Adipocyte (in vitro differentiated cells): ENCODE data around the gene CSMD2.

ENCODE experiments used
- DNase-seq: peaks from one replicate; pipeline ENCODE4 v3.0.0-alpha.2; 2015; ENCODE audit warnings: low read depth
- H3K27me3 ChIP-seq: replicated peaks from 2 replicates; pipeline ENCODE4 v1.7.0; 2013; ENCODE audit warnings: mild to moderate bottlenecking, low read length, moderate library complexity; ENCODE audit not compliant: control insufficient read depth, insufficient read depth
- H3K36me3 ChIP-seq: 2 replicates; pipeline ENCODE4 v1.7.0; 2013; ENCODE audit warnings: low read length, mild to moderate bottlenecking, moderate library complexity; ENCODE audit not compliant: control insufficient read depth, insufficient read depth, severe bottlenecking
- H3K4me1 ChIP-seq: 2 replicates; pipeline ENCODE4 v1.7.0; 2013; ENCODE audit warnings: mild to moderate bottlenecking, low read length, moderate library complexity; ENCODE audit not compliant: control insufficient read depth, insufficient read depth
- H3K4me3 ChIP-seq: 2 replicates; pipeline ENCODE4 v1.7.0; 2013; ENCODE audit warnings: mild to moderate bottlenecking, low read length, moderate library complexity
- H3K9ac ChIP-seq: 2 replicates; pipeline ENCODE4 v1.7.0; 2013; ENCODE audit warnings: mild to moderate bottlenecking, low read length, moderate library complexity
- H3K9me3 ChIP-seq: 2 replicates; pipeline ENCODE4 v1.7.0; 2013; ENCODE audit warnings: mild to moderate bottlenecking, low read length, moderate library complexity; ENCODE audit not compliant: control insufficient read depth

The CSMD2 gene

DNA sequence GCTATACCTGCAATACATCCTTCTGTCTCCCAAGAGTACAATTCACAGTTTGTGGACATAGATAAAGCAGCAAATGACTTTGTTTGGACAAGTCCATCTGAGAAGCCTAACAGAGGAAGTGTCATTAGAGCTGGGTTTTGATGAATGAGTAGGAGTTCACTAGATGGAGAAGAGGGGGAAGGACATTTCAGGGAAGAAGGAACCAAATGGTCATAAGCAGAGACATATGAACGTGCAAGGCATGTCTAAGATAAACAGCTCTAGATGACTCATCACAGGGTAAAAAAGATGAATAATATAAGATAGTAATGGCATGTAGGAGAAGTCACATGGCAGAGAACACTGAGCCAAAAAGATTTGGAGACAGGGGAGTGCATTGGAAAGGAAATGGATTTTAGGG is 246.7 kb downstream of the CSMD2 start:
- Histone ChIP-seq H3K9me3 (no peaks in the 10 kb centered on the region), H3K4me3 (no peak overlapping the region), H3K4me1 (peaks cover 5% of the 10 kb centered on the region), H3K27me3 (no peaks in the 10 kb centered on the region), H3K9ac (no peak overlapping the region), H3K36me3 (no peaks in the 10 kb centered on the region)
- DNase-seq, result peak; percentile 48

DNA sequence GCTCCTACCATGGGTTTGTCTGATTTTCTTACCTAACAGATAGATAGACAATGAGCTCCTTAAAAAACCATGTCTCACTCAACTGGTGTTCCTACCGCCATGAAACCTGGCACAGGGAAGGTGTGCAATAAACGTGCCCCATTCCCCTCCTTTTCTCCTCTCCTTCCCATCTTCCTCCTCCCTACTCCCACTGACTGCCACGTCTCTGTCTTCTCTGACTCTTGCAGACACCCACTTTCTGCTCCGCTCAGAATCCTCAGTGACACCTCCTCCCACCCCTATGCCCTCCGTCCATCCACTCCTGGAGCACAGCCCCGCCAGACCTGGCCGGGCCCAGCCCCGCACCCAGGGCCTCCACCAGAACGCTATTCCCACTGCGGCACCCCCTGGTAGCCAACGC is 248.2 kb downstream of the CSMD2 start:
- Histone ChIP-seq H3K4me3 (no peak overlapping the region), H3K27me3 (no peaks in the 10 kb centered on the region), H3K36me3 (no peaks in the 10 kb centered on the region), H3K9me3 (no peaks in the 10 kb centered on the region), H3K9ac (no peak overlapping the region), H3K4me1 (peaks cover 5% of the 10 kb centered on the region)
- DNase-seq, result no peak

DNA sequence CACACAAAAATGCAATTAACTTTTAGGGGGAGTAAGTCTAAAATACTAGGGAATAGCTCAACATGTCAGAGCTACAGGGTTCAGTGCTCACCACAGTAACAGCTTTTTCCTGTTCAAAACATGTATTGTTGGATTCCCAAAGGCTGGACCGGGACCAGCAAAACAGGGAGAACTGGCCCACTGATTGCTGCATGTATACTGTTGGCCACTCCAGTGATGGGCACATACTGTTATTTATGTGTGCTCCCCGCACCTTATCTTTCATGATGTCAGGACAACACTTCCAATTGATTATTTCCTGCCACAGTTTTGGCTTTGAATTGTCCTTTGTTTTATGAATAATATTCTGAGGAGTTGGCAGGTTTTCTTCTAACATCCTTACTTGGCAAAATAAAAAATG is 250.5 kb downstream of the CSMD2 start:
- H3K27me3 ChIP-seq, result no peaks in the 10 kb centered on the region
- H3K9me3 ChIP-seq, result no peaks in the 10 kb centered on the region
- H3K4me3 ChIP-seq, result no peak overlapping the region
- H3K9ac ChIP-seq, result no peak overlapping the region
- no peaks in the 10 kb centered on the region for H3K36me3 ChIP-seq
- H3K4me1 ChIP-seq, result peaks cover 5% of the 10 kb centered on the region
- no peak for DNase-seq

DNA sequence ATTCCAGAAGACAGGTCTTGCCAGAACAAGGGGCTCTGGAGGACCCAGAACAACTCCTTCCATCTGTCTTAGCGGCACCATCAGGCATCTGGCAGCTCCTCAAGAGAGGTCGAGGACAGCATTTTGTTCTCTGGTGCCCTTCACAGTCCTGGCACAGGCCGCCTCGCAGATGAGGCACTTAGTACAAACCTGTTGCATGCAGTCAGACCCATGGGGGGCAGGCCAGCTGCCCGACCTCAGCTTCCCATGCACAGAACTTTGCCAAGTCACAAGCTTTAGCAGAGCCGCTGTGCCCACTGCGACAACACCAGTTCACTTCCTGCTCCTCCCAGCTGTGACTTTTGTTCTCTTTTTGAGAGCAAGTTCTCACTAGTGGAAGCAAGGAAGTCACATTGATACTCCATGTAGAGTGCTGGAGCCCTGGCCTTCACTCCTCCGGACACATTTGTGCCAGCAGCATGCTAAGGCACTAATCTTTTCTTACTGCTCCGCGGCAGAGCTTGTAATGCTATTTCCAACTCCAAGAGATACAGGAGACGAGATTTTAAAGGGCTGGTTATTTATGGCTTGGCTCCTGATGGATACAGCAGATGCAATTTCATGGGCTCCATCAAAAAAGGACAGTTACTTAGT is 256.6 kb downstream of the CSMD2 start:
- Histone ChIP-seq H3K4me1 (peaks cover 12% of the 10 kb centered on the region), H3K9ac (no peak overlapping the region), H3K27me3 (no peaks in the 10 kb centered on the region), H3K9me3 (no peaks in the 10 kb centered on the region), H3K36me3 (no peaks in the 10 kb centered on the region), H3K4me3 (no peak overlapping the region)
- DNase-seq, result no peak

DNA sequence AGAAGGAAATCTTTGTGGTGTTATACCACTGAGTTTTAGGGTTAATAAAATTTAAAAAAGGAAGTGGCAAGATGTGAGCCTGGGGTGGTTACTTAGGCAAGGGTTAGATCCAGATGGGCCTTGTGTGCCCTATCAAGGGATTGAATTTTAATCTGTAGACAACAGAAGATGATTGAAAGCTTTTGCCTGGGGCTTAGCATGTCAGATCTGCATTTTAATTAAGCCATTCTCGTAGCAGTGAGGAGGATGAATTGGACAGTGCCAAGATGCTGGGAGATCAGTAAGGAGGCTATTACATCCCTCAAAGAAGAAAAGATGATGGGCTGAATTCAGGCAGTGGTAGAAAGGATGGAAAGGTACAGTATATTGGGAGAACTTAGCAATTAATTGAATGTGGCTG is 258.9 kb downstream of the CSMD2 start:
- Histone ChIP-seq H3K4me3 (no peak overlapping the region), H3K27me3 (no peaks in the 10 kb centered on the region), H3K9me3 (no peaks in the 10 kb centered on the region), H3K9ac (no peak overlapping the region), H3K4me1 (peaks cover 32% of the 10 kb centered on the region), H3K36me3 (no peaks in the 10 kb centered on the region)
- no peak for DNase-seq

DNA sequence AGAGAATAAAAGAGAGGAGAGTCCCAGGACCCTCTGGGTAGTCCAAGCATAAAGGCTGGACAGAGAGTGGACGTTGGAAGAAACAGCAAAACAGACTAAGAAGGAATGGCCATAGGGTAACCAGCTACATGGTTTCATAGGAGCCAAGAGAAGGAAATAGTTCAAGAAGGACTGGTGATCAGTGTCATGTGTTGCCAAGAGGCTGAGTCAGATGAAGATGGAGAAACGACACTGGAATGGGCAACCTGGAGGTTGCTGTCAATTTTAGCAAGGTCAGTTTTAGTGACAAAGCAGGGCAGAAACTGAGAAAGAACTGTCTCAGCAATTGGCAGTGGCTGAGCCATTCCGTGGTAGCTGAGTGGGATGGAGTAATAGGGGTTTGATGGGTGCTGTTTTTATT is 259.8 kb downstream of the CSMD2 start:
- H3K9me3 ChIP-seq, result no peaks in the 10 kb centered on the region
- H3K9ac ChIP-seq, result no peak overlapping the region
- no peaks in the 10 kb centered on the region for H3K36me3 ChIP-seq
- no peak for DNase-seq
- peaks cover 32% of the 10 kb centered on the region for H3K4me1 ChIP-seq
- no peaks in the 10 kb centered on the region for H3K27me3 ChIP-seq
- no peak overlapping the region for H3K4me3 ChIP-seq

DNA sequence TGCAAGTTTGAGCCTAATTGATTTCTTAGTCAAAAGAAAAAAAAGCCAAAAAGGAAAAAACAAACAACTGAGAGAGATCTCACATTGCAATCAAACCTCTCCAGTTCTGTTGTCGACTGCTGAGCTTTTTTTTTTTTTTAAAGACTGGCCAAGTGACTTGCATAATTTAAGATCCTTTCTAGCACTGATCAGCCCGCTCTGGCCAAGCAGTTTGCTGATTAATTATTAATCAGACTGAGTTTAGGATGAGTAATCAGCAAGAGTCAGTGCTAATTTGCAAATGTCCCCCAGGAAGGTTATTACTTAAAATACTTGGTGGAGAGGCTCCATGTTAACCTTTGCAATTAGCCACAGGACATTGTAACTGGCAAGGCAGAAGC is 261.8 kb downstream of the CSMD2 start:
- DNase-seq, result peak; percentile 14
- Histone ChIP-seq H3K9me3 (no peaks in the 10 kb centered on the region), H3K36me3 (no peaks in the 10 kb centered on the region), H3K4me1 (peaks cover 32% of the 10 kb centered on the region), H3K9ac (peak overlapping the region; percentile 49), H3K4me3 (peak overlapping the region; percentile 48), H3K27me3 (no peaks in the 10 kb centered on the region)

DNA sequence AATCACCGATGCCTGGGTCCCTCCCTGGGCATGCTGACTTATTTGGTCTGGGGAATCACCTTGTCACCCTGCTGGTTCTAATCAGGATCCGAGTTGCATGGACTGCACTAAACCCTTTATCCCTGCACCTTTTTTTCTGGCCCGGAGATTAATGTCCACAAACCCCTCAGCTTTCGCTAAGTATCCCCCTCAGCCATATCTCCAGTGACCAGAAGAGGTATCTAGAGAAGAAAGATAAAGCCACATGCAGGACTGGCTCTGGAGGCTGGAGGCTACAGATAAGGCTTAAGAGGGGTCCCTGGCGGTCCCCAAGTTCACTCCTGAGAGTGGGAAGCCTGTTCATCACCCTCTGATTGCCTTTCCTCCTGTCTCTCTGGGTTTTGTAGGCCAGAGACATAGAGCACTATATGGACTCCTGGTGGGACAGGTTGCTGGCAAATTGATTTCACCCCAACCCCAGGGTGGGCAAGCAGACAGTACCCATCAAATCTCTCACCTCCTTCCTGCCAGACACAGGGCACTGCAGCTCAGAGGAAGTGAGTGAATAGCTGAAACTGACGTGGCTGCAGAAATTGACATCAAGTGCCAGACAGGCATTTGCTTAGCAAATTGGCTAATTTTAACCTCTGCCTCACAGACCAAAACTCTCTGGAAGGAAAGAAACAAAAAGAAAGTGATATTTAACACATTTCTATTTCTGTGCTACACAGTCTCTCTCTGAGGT is 262.4 kb downstream of the CSMD2 start:
- H3K36me3 ChIP-seq, result no peaks in the 10 kb centered on the region
- H3K4me1 ChIP-seq, result peaks cover 36% of the 10 kb centered on the region
- peak overlapping the region; percentile 49 for H3K9ac ChIP-seq
- peak overlapping the region; percentile 48 for H3K4me3 ChIP-seq
- H3K9me3 ChIP-seq, result no peaks in the 10 kb centered on the region
- no peaks in the 10 kb centered on the region for H3K27me3 ChIP-seq
- no peak for DNase-seq

DNA sequence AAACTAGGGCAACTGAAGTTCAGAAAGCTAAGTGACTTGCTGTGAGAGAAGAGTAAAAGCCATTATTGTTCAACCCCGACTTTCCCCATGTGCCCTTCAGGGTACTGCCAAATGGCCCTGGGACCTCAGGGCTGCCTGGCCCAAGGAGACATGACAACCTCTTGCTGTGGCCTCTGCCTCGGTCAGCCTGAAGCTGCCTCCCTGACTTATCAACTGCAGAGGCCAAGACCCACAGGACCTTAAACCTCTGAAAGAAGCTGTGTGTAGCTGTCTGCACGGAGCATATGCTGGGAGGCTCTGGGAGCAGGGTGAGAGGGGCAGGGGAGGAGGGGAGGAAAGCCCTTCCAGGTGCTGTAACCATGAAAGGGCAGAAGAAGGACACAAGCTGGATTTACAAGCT is 265.3 kb downstream of the CSMD2 start:
- DNase-seq, result no peak
- Histone ChIP-seq H3K4me1 (peaks cover 37% of the 10 kb centered on the region), H3K27me3 (no peaks in the 10 kb centered on the region), H3K4me3 (no peak overlapping the region), H3K36me3 (no peaks in the 10 kb centered on the region), H3K9ac (no peak overlapping the region), H3K9me3 (no peaks in the 10 kb centered on the region)

DNA sequence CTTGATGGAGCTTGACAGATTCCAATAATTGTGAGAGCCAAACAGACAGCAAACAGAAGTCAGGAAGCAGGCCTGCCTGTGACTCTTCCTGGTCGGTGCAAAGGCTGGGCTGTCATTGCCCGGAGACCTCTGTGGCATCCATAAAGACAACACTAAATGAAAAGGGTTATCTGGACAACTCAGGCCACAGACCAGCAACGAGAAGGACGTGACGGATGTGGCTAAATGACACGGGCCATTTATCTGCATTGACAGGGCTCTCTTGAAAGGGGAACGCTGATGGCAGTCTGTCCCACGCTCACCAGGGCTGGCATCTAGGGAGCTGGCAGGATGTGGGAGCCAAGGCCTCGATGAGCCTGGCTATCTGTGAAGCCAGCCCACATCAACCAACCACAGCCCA is 266.1 kb downstream of the CSMD2 start:
- H3K9ac ChIP-seq, result no peak overlapping the region
- no peak for DNase-seq
- no peak overlapping the region for H3K4me3 ChIP-seq
- no peaks in the 10 kb centered on the region for H3K36me3 ChIP-seq
- no peaks in the 10 kb centered on the region for H3K9me3 ChIP-seq
- no peaks in the 10 kb centered on the region for H3K27me3 ChIP-seq
- peaks cover 40% of the 10 kb centered on the region for H3K4me1 ChIP-seq

DNA sequence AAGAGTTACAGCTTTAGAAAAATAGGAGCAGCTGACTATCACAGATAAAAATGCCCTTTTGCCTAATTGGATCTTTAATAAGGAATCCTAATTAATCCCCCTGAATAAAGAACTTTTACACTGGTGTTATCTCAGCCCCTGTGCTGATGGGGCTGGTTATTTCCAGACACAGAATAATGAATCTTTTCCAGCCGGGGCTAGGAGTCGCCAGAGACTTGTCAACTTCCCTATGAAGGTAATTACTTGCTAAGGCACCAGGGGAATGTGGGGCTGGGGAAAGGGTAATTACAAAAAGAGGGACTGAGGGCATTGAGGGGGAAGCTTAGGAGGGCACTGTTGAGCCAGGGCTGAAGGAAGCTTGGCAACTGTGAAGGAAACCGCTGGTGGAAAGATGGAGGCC is 266.6 kb downstream of the CSMD2 start:
- H3K4me1 ChIP-seq, result peaks cover 39% of the 10 kb centered on the region
- H3K9me3 ChIP-seq, result no peaks in the 10 kb centered on the region
- no peak overlapping the region for H3K4me3 ChIP-seq
- DNase-seq, result no peak
- H3K9ac ChIP-seq, result no peak overlapping the region
- H3K27me3 ChIP-seq, result no peaks in the 10 kb centered on the region
- no peaks in the 10 kb centered on the region for H3K36me3 ChIP-seq
